Progenitor cell of endocrine pancreas (in vitro differentiated cells): ENCODE measurements around the gene FKBP1B. TPM values are rescaled to one million over a fixed set of nuclear protein-coding genes. Genes with fewer than 3 reads are reported as not detected.

ENCODE experiments used
- DNase-seq: peaks from one replicate; pipeline ENCODE4 v3.0.0; 2021; ENCODE audit warnings: low spot score; ENCODE audit not compliant: unreplicated experiment
- H3K27ac Mint-ChIP-seq: 2 replicates; pipeline ENCODE4 v1.8.0; 2021; ENCODE audit warnings: mild to moderate bottlenecking, moderate library complexity, mixed read lengths
- H3K27me3 Mint-ChIP-seq: 2 replicates; pipeline ENCODE4 v1.8.0; 2021; ENCODE audit warnings: mixed read lengths
- H3K36me3 Mint-ChIP-seq: 2 replicates; pipeline ENCODE4 v1.8.0; 2022; ENCODE audit warnings: mixed read lengths; ENCODE audit not compliant: insufficient read depth
- H3K4me1 Mint-ChIP-seq: 2 replicates; pipeline ENCODE4 v1.8.0; 2021; ENCODE audit warnings: low read depth, mixed read lengths
- H3K4me3 Mint-ChIP-seq: 2 replicates; pipeline ENCODE4 v1.8.0; 2021; ENCODE audit warnings: low read depth, mild to moderate bottlenecking, moderate library complexity, mixed read lengths
- H3K9me3 Mint-ChIP-seq: 2 replicates; pipeline ENCODE4 v1.8.0; 2021; ENCODE audit warnings: low read depth, mixed read lengths
- CTCF ChIP-seq: fragments of 200-600 bp; sonication (generic); IDR thresholded peaks from one replicate; pipeline ENCODE4 v1.5.0; 2021; ENCODE audit warnings: antibody characterized with exemption, mild to moderate bottlenecking; ENCODE audit not compliant: unreplicated experiment
- long read RNA-seq: library from polyadenylated mRNA; unstranded; transcript quantifications from one replicate; pipeline ENCODE4 v2.0.0, GENCODE V29; 2020
- total RNA-seq: library from RNA; stranded (reverse); gene quantifications from 2 replicates; pipeline ENCODE4 v1.2.1, GENCODE V29; 2021

The FKBP1B gene
- total RNA-seq: 30.5 and 33.7 TPM in 2 replicates
- long read RNA-seq, partial matches to known transcripts: 0 of 1 reads
- long read RNA-seq, other reads (novel, unspliced or antisense): 1 of 1 reads

DNA sequence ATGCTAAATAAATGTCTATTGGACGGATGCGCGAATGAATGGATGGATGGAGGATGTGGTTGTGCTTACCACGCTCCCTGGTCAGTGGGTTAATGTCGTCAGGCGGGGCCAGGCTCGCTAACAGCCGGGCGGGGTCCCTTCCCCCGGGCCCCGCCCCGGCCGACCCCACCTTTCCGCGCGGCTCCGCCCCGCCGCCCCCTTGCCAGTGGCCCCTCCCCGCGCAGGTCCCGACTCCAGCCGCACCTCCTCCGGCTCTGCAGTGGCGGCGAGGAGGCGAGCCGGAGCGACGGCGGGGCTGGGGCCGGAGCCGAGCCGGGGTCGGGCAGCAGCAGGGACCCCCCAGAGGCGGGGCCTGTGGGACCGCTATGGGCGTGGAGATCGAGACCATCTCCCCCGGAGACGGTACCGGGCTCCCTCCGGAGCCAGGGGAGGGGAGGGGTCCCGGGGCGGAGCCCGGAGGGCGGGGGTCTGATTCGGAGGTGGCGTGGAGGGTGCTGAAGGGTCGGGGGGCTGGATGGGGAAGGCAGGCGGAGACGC is at the start of gene FKBP1B:
Gene FKBP1B, plus strand, starts transcription at position 257 of the 537 bp plus-strand sequence. Its CDS starts 109 bp downstream, at position 366.
- Mint-ChIP-seq H3K4me1 (peaks cover 20% of the 10 kb centered on the region), H3K36me3 (no peaks in the 10 kb centered on the region), H3K9me3 (no peaks in the 10 kb centered on the region), H3K27me3 (no peaks in the 10 kb centered on the region), H3K4me3 (no peak within 1 kb of the TSS), H3K27ac (no peak within 1 kb of the TSS)
- DNase-seq: peak; percentile 59
- TF ChIP-seq CTCF: no peak

GRCh38 chr2:24007693-24008092 is 41.8 kb upstream of the FKBP1B start:
- Mint-ChIP-seq H3K27ac (no peak overlapping the region), H3K4me1 (peaks cover 12% of the 10 kb centered on the region), H3K9me3 (no peaks in the 10 kb centered on the region), H3K36me3 (peaks cover 2% of the 10 kb centered on the region), H3K27me3 (peaks cover 35% of the 10 kb centered on the region), H3K4me3 (no peak overlapping the region)
- TF ChIP-seq CTCF: no peak
- no peak for DNase-seq

DNA sequence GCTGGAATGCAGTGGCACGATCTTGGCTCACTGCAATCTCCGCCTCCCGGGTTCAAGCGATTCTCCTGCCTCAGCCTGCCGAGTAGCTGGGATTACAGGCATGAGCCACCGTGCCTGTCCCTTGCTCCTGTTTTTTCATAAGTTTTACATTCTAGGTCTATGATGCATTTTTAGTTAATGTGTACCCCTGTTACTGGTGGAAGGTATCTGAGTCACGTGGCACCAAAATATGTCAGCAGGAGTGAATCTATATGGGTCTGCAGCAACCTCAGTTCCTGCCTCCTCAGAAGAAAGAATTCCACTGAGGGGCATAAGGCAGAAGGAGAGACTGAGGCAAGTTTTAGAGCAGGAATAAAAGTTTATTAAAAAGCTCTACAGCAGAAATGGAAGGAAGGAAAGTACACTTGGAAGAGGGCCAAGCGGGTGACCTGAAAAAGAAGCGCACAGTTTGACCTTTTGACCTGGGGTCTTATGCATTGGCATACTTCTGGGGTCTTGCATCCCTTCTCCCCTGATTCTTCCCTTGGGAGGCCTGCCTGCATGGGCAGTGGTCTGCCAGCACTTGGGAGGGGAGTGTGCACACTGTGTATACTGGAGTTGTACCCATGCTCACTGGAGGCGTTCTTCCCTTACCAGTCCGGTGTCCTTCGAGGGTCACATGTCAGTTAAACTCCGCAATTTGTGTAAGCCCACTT is 40.7 kb upstream of the FKBP1B start:
- Mint-ChIP-seq H3K36me3 (no peaks in the 10 kb centered on the region), H3K27ac (no peak overlapping the region), H3K4me3 (peak overlapping the region; percentile 59)

DNA sequence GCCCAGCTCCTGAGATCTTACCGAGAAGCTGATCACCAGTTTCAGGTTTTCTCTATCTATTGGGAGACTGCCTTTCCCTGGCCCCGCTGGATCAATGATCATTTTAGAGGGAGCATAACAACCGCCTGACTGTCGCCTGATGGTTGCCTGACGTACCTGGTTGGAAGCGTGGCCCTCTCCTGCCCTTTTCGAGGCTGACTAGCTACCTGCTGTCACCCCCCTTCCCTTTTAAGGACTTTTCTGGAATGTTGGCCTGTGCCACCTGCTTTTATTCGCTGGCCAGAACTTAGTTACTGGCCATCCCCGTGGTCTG is 40.2 kb upstream of the FKBP1B start:
- Mint-ChIP-seq H3K9me3 (no peaks in the 10 kb centered on the region), H3K4me1 (peaks cover 6% of the 10 kb centered on the region), H3K36me3 (no peaks in the 10 kb centered on the region), H3K4me3 (peak overlapping the region; percentile 59), H3K27me3 (peaks cover 36% of the 10 kb centered on the region), H3K27ac (no peak overlapping the region)
- no peak for DNase-seq
- no peak for TF ChIP-seq CTCF

More for the DNA sequence above, 40.7 kb upstream of the FKBP1B start:
- DNase-seq: no peak
- peaks cover 36% of the 10 kb centered on the region for H3K27me3 Mint-ChIP-seq
- H3K4me1 Mint-ChIP-seq: peaks cover 6% of the 10 kb centered on the region
- H3K9me3 Mint-ChIP-seq: no peaks in the 10 kb centered on the region
- no peak for TF ChIP-seq CTCF

GRCh38 chr2:24009680-24010476 is 39.7 kb upstream of the FKBP1B start, which contains the start of gene MFSD2B:
TSS of gene MFSD2B (plus strand) at chr2:24010085. CDS start at chr2:24010097, 12 bp downstream.
- Mint-ChIP-seq H3K27me3 (peaks cover 36% of the 10 kb centered on the region), H3K4me3 (peak within 1 kb of the TSS; percentile 59), H3K9me3 (no peaks in the 10 kb centered on the region), H3K4me1 (peaks cover 6% of the 10 kb centered on the region), H3K36me3 (no peaks in the 10 kb centered on the region), H3K27ac (no peak within 1 kb of the TSS)
- TF ChIP-seq CTCF: peak; percentile 12
- DNase-seq: no peak
